Suprapubic skin (tissue), 4 donors: ENCODE measurements around the gene ARHGAP10.

Experiments
- POLR2A ChIP-seq, 2 donors: fragments of 450-650 bp; IDR thresholded peaks; one replicate each; pipeline ENCODE4 v1.6.1; 2017; ENCODE audit warnings: antibody characterized with exemption in 2 of 2, mild to moderate bottlenecking in 2 of 2, moderate library complexity in 2 of 2
- POLR2AphosphoS5 ChIP-seq, 3 donors: sonication (generic); formaldehyde crosslinking; IDR thresholded peaks; one replicate each; pipeline ENCODE4 v1.6.1; 2017; ENCODE audit warnings: antibody characterized with exemption in 3 of 3
- TF ChIP-seq, protein P1 (sequence below), 2 donors: fragments of 200-600 bp in 1 of 2; fragments of 450-650 bp in 1 of 2; sonication (generic) in 1 of 2; IDR thresholded peaks; one replicate each; pipeline ENCODE4 v1.5.1; 2016 to 2019; ENCODE audit warnings: antibody characterized with exemption in 2 of 2, mild to moderate bottlenecking in 1 of 2, moderate library complexity in 1 of 2

DNA sequence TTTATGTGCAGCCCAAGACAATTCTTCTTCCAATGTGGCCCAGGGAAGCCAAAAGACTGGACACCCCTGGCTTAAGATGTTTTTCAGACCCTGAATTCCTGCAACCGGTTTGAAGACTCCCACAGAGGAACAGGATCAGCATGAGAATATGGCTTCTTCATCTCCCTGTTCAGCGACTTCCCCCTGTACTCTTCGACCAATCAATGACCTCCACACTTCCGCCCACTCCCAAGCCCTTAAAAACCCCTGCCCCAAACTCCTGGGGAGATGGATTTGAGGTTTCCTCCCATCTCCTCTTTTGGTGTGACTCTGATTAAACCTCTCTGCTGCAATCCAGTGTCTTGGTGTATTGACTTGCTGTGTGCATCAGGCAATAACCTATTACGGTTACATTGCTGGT is 365.9 kb downstream of the ARHGAP10 start:
- TF ChIP-seq, protein P1, sequence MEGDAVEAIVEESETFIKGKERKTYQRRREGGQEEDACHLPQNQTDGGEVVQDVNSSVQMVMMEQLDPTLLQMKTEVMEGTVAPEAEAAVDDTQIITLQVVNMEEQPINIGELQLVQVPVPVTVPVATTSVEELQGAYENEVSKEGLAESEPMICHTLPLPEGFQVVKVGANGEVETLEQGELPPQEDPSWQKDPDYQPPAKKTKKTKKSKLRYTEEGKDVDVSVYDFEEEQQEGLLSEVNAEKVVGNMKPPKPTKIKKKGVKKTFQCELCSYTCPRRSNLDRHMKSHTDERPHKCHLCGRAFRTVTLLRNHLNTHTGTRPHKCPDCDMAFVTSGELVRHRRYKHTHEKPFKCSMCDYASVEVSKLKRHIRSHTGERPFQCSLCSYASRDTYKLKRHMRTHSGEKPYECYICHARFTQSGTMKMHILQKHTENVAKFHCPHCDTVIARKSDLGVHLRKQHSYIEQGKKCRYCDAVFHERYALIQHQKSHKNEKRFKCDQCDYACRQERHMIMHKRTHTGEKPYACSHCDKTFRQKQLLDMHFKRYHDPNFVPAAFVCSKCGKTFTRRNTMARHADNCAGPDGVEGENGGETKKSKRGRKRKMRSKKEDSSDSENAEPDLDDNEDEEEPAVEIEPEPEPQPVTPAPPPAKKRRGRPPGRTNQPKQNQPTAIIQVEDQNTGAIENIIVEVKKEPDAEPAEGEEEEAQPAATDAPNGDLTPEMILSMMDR (IDR thresholded peaks at IDR 0.05), result no peak
- TF ChIP-seq POLR2A (IDR thresholded peaks at IDR 0.05) (no peak), POLR2AphosphoS5 (IDR thresholded peaks at IDR 0.05) (no peak)
